Measurements from ENCODE around the gene BYSL.
A peak's percentile ranks its signal among the peaks of the same experiment; 100 is the strongest.

Gene BYSL

DNA sequence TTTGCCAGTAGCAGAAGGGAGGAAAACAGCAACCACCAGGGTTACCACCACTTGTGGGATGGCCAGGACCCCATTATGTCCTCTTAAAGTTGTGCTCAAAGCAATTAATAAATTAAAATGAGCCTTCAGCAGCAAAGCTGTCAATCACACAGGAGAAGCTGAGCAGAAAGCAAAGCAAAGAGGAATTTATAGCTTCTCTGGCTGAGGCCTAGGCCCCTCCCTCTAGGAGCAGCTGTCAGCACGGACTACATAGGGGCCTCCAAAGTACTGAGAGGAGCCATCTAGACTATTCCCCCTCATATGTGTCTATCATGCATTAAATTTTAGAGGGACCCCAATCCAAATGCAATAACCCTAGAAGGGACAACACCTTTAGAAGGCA lies 13.9 kb downstream of the BYSL start:
- peaks cover 16 to 57% (median 55%) of the 10 kb centered on the region in 5 donors for H3K4me1 ChIP-seq (ENCODE audit: control insufficient read depth in 5 of 5, insufficient read depth in 5 of 5, low read length in 5 of 5)
- H3K36me3 ChIP-seq (ENCODE audit: control insufficient read depth in 5 of 5, insufficient read depth in 5 of 5, low read length in 5 of 5) = peaks cover 7 to 72% (median 53%) of the 10 kb centered on the region in 5 donors
- peak overlapping the region in 2 of 5 donors; percentile 17 to 29 for H3K9ac ChIP-seq (ENCODE audit: low read length in 5 of 5)
- H3K9me3 ChIP-seq (ENCODE audit: control insufficient read depth in 5 of 5, low read length in 5 of 5) = no peaks in the 10 kb centered on the region
- no peaks in the 10 kb centered on the region for H3K27me3 ChIP-seq (ENCODE audit: control insufficient read depth in 5 of 5, insufficient read depth in 4 of 5, low read length in 5 of 5)
- H3K27ac ChIP-seq (ENCODE audit: low read depth, low read length) = peak overlapping the region; percentile 5
- H3K4me3 ChIP-seq (ENCODE audit: low read depth in 1 of 5, low read length in 5 of 5) = no peak overlapping the region

DNA sequence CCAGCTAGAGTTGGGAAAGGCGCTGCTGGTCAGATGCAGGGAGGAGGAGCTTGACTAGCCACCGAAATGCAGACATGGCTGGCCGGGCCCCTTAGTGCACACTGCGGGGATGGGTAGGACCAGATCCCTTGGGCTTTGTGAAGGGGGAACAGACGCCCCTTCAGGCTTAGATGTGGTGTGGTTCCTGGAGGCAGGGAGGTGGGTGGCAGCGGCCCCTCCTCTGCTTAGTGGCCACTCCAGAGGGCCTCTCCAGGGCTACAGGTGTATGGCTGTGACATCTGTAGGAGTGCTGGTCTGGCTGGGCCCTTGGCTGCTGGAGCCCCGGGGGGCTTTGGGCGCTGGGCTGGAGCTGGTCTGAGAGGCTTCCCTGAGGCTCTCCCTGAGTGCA lies 14.4 kb downstream of the BYSL start:
- H3K4me1 ChIP-seq (ENCODE audit: control insufficient read depth in 5 of 5, insufficient read depth in 5 of 5, low read length in 5 of 5) = peaks cover 18 to 62% (median 60%) of the 10 kb centered on the region in 5 donors
- no peak overlapping the region for H3K9ac ChIP-seq (ENCODE audit: low read length in 5 of 5)
- peak overlapping the region; percentile 5 for H3K27ac ChIP-seq (ENCODE audit: low read depth, low read length)
- no peak overlapping the region for H3K4me3 ChIP-seq (ENCODE audit: low read depth in 1 of 5, low read length in 5 of 5)
- H3K27me3 ChIP-seq (ENCODE audit: control insufficient read depth in 5 of 5, insufficient read depth in 4 of 5, low read length in 5 of 5) = no peaks in the 10 kb centered on the region
- peaks cover 7 to 67% (median 49%) of the 10 kb centered on the region in 5 donors for H3K36me3 ChIP-seq (ENCODE audit: control insufficient read depth in 5 of 5, insufficient read depth in 5 of 5, low read length in 5 of 5)
- no peaks in the 10 kb centered on the region for H3K9me3 ChIP-seq (ENCODE audit: control insufficient read depth in 5 of 5, low read length in 5 of 5)

DNA sequence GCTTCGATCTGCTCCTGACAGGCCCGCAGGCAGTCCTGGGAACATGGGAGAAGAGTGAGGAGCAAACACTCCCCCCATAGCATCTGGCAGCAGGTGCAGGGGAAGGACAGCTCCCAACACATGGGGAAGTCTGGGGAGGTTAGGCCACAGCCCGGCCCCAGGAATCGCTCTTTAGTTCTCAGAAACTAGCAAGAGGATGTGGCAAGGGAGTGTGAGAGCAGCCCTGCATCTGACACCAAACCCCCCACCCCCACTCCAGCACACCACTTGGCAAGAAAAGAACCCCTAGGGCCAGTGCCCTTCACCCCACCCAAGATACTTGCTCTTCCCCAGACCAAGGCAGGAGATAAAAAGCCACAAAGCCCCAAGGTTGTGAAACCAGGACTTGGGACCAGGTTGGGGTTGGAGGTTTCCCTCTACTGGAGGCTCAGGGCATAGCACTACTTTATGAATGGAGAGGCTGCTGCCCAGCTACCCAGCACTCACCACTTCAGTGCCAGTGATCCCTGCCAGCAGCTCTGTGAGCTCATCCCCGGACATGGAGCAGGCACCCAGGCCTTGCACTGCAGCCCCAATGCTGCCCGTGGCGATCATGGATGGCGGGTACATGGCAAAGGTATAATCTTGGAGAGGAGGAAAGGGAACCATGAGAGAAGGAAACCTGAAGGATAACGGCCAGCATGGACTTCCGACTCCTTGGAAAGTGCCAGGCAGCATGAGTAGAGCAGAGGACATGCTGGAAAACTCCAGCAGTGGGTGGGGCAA lies 15.0 kb downstream of the BYSL start:
- H3K27me3 ChIP-seq (ENCODE audit: control insufficient read depth in 5 of 5, insufficient read depth in 4 of 5, low read length in 5 of 5) = no peaks in the 10 kb centered on the region
- peaks cover 7 to 61% (median 43%) of the 10 kb centered on the region in 5 donors for H3K36me3 ChIP-seq (ENCODE audit: control insufficient read depth in 5 of 5, insufficient read depth in 5 of 5, low read length in 5 of 5)
- peak overlapping the region in 1 of 5 donors; percentile 20 for H3K9ac ChIP-seq (ENCODE audit: low read length in 5 of 5)
- no peaks in the 10 kb centered on the region for H3K9me3 ChIP-seq (ENCODE audit: control insufficient read depth in 5 of 5, low read length in 5 of 5)
- H3K27ac ChIP-seq (ENCODE audit: low read depth, low read length) = peak overlapping the region; percentile 41
- no peak overlapping the region for H3K4me3 ChIP-seq (ENCODE audit: low read depth in 1 of 5, low read length in 5 of 5)
- peaks cover 18 to 67% (median 64%) of the 10 kb centered on the region in 5 donors for H3K4me1 ChIP-seq (ENCODE audit: control insufficient read depth in 5 of 5, insufficient read depth in 5 of 5, low read length in 5 of 5)

DNA sequence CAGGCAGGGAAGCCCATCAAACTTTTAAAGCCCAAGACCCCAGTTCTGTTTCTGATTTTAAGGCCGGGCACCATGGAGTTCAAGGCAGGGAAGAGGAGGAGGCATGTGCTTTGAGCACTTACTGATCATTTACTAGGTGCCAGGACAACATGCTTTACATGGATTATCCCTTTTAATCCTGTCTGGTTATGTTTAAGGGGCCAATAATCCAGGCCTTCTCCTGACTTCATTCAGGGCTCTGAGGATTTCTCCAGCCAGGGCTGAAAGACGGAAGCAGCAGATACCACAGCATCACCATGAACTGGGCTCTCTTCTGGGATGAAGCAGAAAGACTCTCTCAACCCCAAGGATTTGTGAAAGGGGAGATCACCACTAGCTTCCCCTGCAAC lies 16.2 kb downstream of the BYSL start:
- Histone ChIP-seq H3K27me3 (ENCODE audit: control insufficient read depth in 5 of 5, insufficient read depth in 4 of 5, low read length in 5 of 5) (no peaks in the 10 kb centered on the region), H3K4me1 (ENCODE audit: control insufficient read depth in 5 of 5, insufficient read depth in 5 of 5, low read length in 5 of 5) (peaks cover 17 to 75% (median 70%) of the 10 kb centered on the region in 5 donors), H3K36me3 (ENCODE audit: control insufficient read depth in 5 of 5, insufficient read depth in 5 of 5, low read length in 5 of 5) (peaks cover 2 to 49% (median 31%) of the 10 kb centered on the region in 5 donors), H3K9me3 (ENCODE audit: control insufficient read depth in 5 of 5, low read length in 5 of 5) (no peaks in the 10 kb centered on the region), H3K27ac (ENCODE audit: low read depth, low read length) (no peak overlapping the region), H3K9ac (ENCODE audit: low read length in 5 of 5) (peak overlapping the region in 1 of 5 donors; percentile 35), H3K4me3 (ENCODE audit: low read depth in 1 of 5, low read length in 5 of 5) (no peak overlapping the region)

DNA sequence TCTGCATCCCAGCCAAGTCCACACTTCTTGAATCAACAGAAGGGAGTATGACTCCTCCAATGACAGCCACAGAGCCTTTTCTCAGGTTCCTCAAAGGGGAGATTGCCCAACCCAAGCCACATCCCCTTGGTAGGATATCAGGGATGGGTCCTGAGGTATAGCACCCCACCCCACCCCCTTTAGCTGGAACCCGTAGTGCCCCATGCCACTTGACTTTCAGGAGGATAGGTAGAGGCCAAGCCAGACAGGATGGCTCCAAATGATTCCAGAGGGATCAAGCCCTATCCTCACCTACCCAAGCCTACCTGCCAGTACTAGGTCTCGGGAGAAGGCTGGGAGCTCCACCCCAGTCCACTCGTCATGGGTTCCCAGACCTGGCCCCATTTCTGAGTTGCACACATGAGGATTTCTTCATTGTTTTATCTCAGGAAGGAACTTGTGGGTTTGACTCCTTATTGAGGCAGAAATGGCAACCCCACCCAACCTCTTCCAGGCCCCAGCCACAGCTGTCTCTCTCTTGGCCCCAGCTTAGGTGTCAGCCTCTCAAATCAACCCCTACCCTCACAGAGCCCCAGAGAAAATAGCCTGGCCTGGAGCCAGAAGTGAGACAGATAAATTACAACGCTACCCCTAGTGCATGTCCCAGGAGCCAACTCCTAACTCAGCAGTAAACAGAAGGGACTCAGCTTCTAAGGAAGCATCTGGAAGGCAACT lies 16.7 kb downstream of the BYSL start:
- H3K4me1 ChIP-seq (ENCODE audit: control insufficient read depth in 5 of 5, insufficient read depth in 5 of 5, low read length in 5 of 5) = peaks cover 17 to 77% (median 72%) of the 10 kb centered on the region in 5 donors
- H3K36me3 ChIP-seq (ENCODE audit: control insufficient read depth in 5 of 5, insufficient read depth in 5 of 5, low read length in 5 of 5) = peaks cover 2 to 43% (median 25%) of the 10 kb centered on the region in 5 donors
- H3K9ac ChIP-seq (ENCODE audit: low read length in 5 of 5) = no peak overlapping the region
- no peaks in the 10 kb centered on the region for H3K27me3 ChIP-seq (ENCODE audit: control insufficient read depth in 5 of 5, insufficient read depth in 4 of 5, low read length in 5 of 5)
- H3K4me3 ChIP-seq (ENCODE audit: low read depth in 1 of 5, low read length in 5 of 5) = peak overlapping the region in 2 of 5 donors; percentile 17 to 18
- no peaks in the 10 kb centered on the region for H3K9me3 ChIP-seq (ENCODE audit: control insufficient read depth in 5 of 5, low read length in 5 of 5)
- peak overlapping the region; percentile 35 for H3K27ac ChIP-seq (ENCODE audit: low read depth, low read length)

DNA sequence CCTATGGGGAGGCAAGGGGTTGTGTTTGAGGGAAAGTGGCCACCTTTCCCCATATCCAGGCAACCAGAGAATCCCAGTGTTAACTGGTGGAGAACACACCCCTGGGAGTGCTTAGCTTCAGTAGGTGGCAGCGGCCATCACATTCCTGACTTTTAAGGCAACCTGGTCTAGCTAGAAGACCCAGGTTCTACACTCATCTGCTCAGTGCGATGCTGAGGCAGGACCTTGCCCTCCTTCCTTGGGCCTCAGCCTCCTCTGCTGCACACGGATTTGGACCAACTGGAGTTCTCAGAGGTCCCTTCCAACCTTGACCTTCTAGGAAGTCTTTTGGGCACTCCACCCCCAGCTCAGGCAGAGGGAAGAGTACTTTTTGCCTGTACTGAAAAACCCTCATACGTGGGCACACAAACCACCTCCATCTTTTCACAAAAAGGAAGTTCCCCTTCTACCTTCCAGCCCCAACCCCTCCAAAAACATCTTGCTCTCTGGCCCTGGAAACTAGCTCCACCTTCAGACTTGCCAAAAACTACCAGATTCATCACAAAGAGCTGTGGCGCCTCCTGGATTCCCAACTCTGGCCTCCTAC lies 17.4 kb downstream of the BYSL start:
- Histone ChIP-seq H3K27me3 (ENCODE audit: control insufficient read depth in 5 of 5, insufficient read depth in 4 of 5, low read length in 5 of 5) (no peaks in the 10 kb centered on the region), H3K36me3 (ENCODE audit: control insufficient read depth in 5 of 5, insufficient read depth in 5 of 5, low read length in 5 of 5) (peaks cover 2 to 37% (median 24%) of the 10 kb centered on the region in 5 donors), H3K4me1 (ENCODE audit: control insufficient read depth in 5 of 5, insufficient read depth in 5 of 5, low read length in 5 of 5) (peaks cover 17 to 77% (median 72%) of the 10 kb centered on the region in 5 donors), H3K9me3 (ENCODE audit: control insufficient read depth in 5 of 5, low read length in 5 of 5) (no peaks in the 10 kb centered on the region), H3K9ac (ENCODE audit: low read length in 5 of 5) (peak overlapping the region in 3 of 5 donors; percentile 1 to 13 (median 8)), H3K27ac (ENCODE audit: low read depth, low read length) (peak overlapping the region; percentile 35), H3K4me3 (ENCODE audit: low read depth in 1 of 5, low read length in 5 of 5) (peak overlapping the region in 2 of 5 donors; percentile 17 to 18)

DNA sequence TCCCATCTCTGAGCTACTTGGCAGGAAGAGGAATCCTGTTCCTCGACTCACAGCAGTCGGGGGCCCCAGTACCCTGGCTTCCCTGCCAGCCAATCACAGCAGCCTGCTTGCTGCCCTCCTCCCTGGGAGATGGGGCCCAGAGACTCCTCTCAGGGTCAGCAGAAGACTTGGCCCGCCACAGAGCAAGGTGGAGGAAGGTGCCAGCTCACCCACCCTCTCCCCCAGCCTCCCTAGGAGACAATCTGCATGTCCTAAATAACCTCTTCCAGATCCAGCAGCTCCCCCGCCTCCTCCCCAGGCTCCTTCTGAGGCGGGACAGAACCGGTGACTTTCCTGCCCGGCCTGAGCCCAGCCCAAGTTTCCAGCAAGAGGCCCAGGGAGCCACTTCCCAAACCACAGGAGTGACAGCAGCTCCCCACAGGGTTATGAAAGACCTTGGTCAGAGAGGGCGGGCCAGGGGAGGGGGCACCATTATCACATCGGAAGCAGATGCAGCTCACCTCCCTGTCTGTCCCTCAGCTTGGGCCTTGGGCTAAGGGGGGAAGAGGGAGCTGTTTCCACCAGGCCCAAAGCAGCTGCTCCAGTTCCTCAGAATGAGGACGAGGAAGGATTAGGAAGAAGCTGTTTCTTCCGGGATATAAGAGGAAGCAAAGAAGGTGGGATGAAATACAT lies 18.0 kb downstream of the BYSL start:
- Histone ChIP-seq H3K36me3 (ENCODE audit: control insufficient read depth in 5 of 5, insufficient read depth in 5 of 5, low read length in 5 of 5) (peaks cover under 1 to 32% (median 20%) of the 10 kb centered on the region in 5 donors), H3K4me3 (ENCODE audit: low read depth in 1 of 5, low read length in 5 of 5) (peak overlapping the region in 4 of 5 donors; percentile 17 to 93 (median 90)), H3K9me3 (ENCODE audit: control insufficient read depth in 5 of 5, low read length in 5 of 5) (no peaks in the 10 kb centered on the region), H3K27ac (ENCODE audit: low read depth, low read length) (peak overlapping the region; percentile 35), H3K9ac (ENCODE audit: low read length in 5 of 5) (peak overlapping the region in 3 of 5 donors; percentile 1 to 13 (median 8)), H3K4me1 (ENCODE audit: control insufficient read depth in 5 of 5, insufficient read depth in 5 of 5, low read length in 5 of 5) (peaks cover 17 to 77% (median 72%) of the 10 kb centered on the region in 5 donors), H3K27me3 (ENCODE audit: control insufficient read depth in 5 of 5, insufficient read depth in 4 of 5, low read length in 5 of 5) (no peaks in the 10 kb centered on the region)

DNA sequence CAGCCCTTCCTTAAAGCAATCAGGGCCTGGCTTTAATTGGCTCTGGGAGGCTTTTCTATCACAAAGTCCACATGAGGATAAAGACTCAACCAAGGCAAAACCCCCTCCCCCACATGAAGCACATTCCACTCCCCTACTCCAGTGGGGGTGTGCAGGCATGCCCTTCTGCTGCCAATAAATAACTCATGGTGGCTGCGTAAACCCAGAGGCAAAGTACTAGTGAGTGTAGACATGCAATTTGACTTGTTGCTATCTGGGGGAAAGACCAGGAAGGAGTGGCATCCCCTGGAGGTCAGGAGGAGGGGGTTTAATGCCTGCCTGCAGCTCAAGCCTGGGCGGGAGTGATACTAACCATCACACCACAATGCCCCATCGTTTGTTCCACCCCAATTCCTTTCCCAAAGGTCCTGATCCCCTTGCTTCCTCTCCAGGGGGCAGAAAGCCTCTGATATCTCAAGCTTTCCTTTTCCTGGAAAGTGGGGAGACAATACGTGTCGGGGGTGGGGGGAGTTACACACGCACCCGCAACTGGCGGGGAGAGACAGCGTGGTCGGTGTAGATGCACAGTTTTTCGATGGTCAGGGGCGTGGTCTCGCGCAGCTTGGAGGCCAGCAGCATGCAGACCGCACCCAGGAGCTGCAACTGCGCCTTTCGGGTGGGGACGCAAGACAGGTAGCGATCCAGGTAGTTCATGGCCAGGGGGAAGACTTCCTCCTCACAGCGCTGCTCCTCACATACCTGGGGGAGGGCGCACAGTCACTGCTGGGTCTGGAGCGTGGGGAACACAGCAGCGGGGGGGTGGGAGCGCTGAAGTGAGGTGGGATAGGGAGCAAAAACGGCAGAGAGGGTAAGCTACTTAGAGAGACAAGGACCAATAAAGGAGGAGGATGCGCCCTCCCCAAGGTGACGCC lies 18.8 kb downstream of the BYSL start:
- H3K4me3 ChIP-seq (ENCODE audit: low read depth in 1 of 5, low read length in 5 of 5) = peak overlapping the region; percentile 86 to 93 (median 92)
- H3K4me1 ChIP-seq (ENCODE audit: control insufficient read depth in 5 of 5, insufficient read depth in 5 of 5, low read length in 5 of 5) = peaks cover 17 to 70% (median 67%) of the 10 kb centered on the region in 5 donors
- H3K9me3 ChIP-seq (ENCODE audit: control insufficient read depth in 5 of 5, low read length in 5 of 5) = no peaks in the 10 kb centered on the region
- H3K27me3 ChIP-seq (ENCODE audit: control insufficient read depth in 5 of 5, insufficient read depth in 4 of 5, low read length in 5 of 5) = no peaks in the 10 kb centered on the region
- H3K36me3 ChIP-seq (ENCODE audit: control insufficient read depth in 5 of 5, insufficient read depth in 5 of 5, low read length in 5 of 5) = peaks cover 0 to 24% (median 13%) of the 10 kb centered on the region in 5 donors
- peak overlapping the region; percentile 96 for H3K27ac ChIP-seq (ENCODE audit: low read depth, low read length)
- H3K9ac ChIP-seq (ENCODE audit: low read length in 5 of 5) = peak overlapping the region in 4 of 5 donors; percentile 72 to 93 (median 80)

Data from subcutaneous abdominal adipose tissue (tissue), 5 donors.